ENCODE measurements around the gene RNF166.

Gene RNF166

GRCh38 chr16:88739977-88740726, 33.9 kb upstream of the RNF166 start:
- Histone ChIP-seq H3K4me1 (ENCODE audit: control insufficient read depth, low read depth, low read length) (no peaks in the 10 kb centered on the region), H2AK5ac (ENCODE audit: low read length) (no peak overlapping the region), H3K27ac (ENCODE audit: low read depth, low read length) (no peak overlapping the region), H3K23ac (ENCODE audit: low read length) (no peak overlapping the region), H3K4me2 (ENCODE audit: low read length) (no peak overlapping the region), H2BK5ac (ENCODE audit: low read length) (no peak overlapping the region), H3K79me2 (ENCODE audit: control insufficient read depth, insufficient read depth, low read length) (no peaks in the 10 kb centered on the region), H3K4ac (ENCODE audit: low read depth, low read length) (no peak overlapping the region), H3K36me3 (ENCODE audit: control insufficient read depth, insufficient read depth, low read length) (peaks cover 3% of the 10 kb centered on the region), H4K8ac (ENCODE audit: low read depth, low read length) (no peak overlapping the region), H3K18ac (ENCODE audit: low read length) (no peak overlapping the region), H3K56ac (ENCODE audit: low read length) (no peak overlapping the region), H2BK15ac (replicated peaks; ENCODE audit: low read depth) (no peak overlapping the region), H3K9ac (ENCODE audit: low read length) (no peak overlapping the region), H2BK120ac (ENCODE audit: low read depth, low read length) (no peak overlapping the region), H4K5ac (ENCODE audit: low read length) (no peak overlapping the region), H3K79me1 (ENCODE audit: low read length) (no peaks in the 10 kb centered on the region), H3K4me3 (ENCODE audit: low read length) (no peak overlapping the region), H3K27me3 (ENCODE audit: insufficient read depth, low read length, poor library complexity) (no peaks in the 10 kb centered on the region)
- no peak for DNase-seq
- WGBS (ENCODE audit: extremely low coverage, insufficient coverage, low lambda C conversion rate) = no CpG with 5 or more reads among the region's 33 CpGs

GRCh38 chr16:88739139-88739976, 33.1 kb upstream of the RNF166 start:
- no peak overlapping the region for H3K18ac ChIP-seq (ENCODE audit: low read length)
- no peak overlapping the region for H3K9ac ChIP-seq (ENCODE audit: low read length)
- no peaks in the 10 kb centered on the region for H3K27me3 ChIP-seq (ENCODE audit: insufficient read depth, low read length, poor library complexity)
- no peak overlapping the region for H2AK5ac ChIP-seq (ENCODE audit: low read length)
- H3K4me1 ChIP-seq (ENCODE audit: control insufficient read depth, low read depth, low read length) = no peaks in the 10 kb centered on the region
- H3K36me3 ChIP-seq (ENCODE audit: control insufficient read depth, insufficient read depth, low read length) = peaks cover 3% of the 10 kb centered on the region
- H3K23ac ChIP-seq (ENCODE audit: low read length) = no peak overlapping the region
- no peaks in the 10 kb centered on the region for H3K79me2 ChIP-seq (ENCODE audit: control insufficient read depth, insufficient read depth, low read length)
- no peaks in the 10 kb centered on the region for H3K79me1 ChIP-seq (ENCODE audit: low read length)
- H3K27ac ChIP-seq (ENCODE audit: low read depth, low read length) = no peak overlapping the region
- H4K8ac ChIP-seq (ENCODE audit: low read depth, low read length) = no peak overlapping the region
- no peak overlapping the region for H3K56ac ChIP-seq (ENCODE audit: low read length)
- no peak overlapping the region for H3K4ac ChIP-seq (ENCODE audit: low read depth, low read length)
- no peak overlapping the region for H3K4me2 ChIP-seq (ENCODE audit: low read length)
- WGBS (ENCODE audit: extremely low coverage, insufficient coverage, low lambda C conversion rate) = no CpG with 5 or more reads among the region's 22 CpGs
- no peak overlapping the region for H2BK15ac ChIP-seq (replicated peaks; ENCODE audit: low read depth)
- no peak overlapping the region for H2BK120ac ChIP-seq (ENCODE audit: low read depth, low read length)
- H3K4me3 ChIP-seq (ENCODE audit: low read length) = no peak overlapping the region
- H2BK5ac ChIP-seq (ENCODE audit: low read length) = no peak overlapping the region
- DNase-seq = no peak
- no peak overlapping the region for H4K5ac ChIP-seq (ENCODE audit: low read length)

- Histone ChIP-seq H3K9ac (ENCODE audit: low read length) (no peak overlapping the region), H3K79me2 (ENCODE audit: control insufficient read depth, insufficient read depth, low read length) (no peaks in the 10 kb centered on the region), H3K23ac (ENCODE audit: low read length) (no peak overlapping the region), H2BK120ac (ENCODE audit: low read depth, low read length) (no peak overlapping the region), H3K56ac (ENCODE audit: low read length) (no peak overlapping the region), H3K79me1 (ENCODE audit: low read length) (no peaks in the 10 kb centered on the region), H2BK5ac (ENCODE audit: low read length) (no peak overlapping the region), H3K18ac (ENCODE audit: low read length) (no peak overlapping the region), H2AK5ac (ENCODE audit: low read length) (no peak overlapping the region), H4K5ac (ENCODE audit: low read length) (no peak overlapping the region), H3K4ac (ENCODE audit: low read depth, low read length) (no peak overlapping the region), H4K8ac (ENCODE audit: low read depth, low read length) (no peak overlapping the region), H3K27me3 (ENCODE audit: insufficient read depth, low read length, poor library complexity) (no peaks in the 10 kb centered on the region), H3K27ac (ENCODE audit: low read depth, low read length) (no peak overlapping the region), H3K4me1 (ENCODE audit: control insufficient read depth, low read depth, low read length) (no peaks in the 10 kb centered on the region), H3K4me2 (ENCODE audit: low read length) (no peak overlapping the region), H3K4me3 (ENCODE audit: low read length) (no peak overlapping the region), H2BK15ac (replicated peaks; ENCODE audit: low read depth) (no peak overlapping the region), H3K36me3 (ENCODE audit: control insufficient read depth, insufficient read depth, low read length) (peaks cover 3% of the 10 kb centered on the region)
- WGBS (ENCODE audit: extremely low coverage, insufficient coverage, low lambda C conversion rate) = no CpG with 5 or more reads among the region's 41 CpGs
- DNase-seq = no peak
These were observed 32.2 kb upstream of the RNF166 start for GRCh38 chr16:88738151-88739084.

- Histone ChIP-seq H3K18ac (ENCODE audit: low read length) (no peak overlapping the region), H3K79me1 (ENCODE audit: low read length) (no peaks in the 10 kb centered on the region), H3K56ac (ENCODE audit: low read length) (no peak overlapping the region), H3K27ac (ENCODE audit: low read depth, low read length) (no peak overlapping the region), H4K5ac (ENCODE audit: low read length) (no peak overlapping the region), H3K23ac (ENCODE audit: low read length) (no peak overlapping the region), H2BK120ac (ENCODE audit: low read depth, low read length) (no peak overlapping the region), H3K4ac (ENCODE audit: low read depth, low read length) (no peak overlapping the region), H4K8ac (ENCODE audit: low read depth, low read length) (no peak overlapping the region), H3K36me3 (ENCODE audit: control insufficient read depth, insufficient read depth, low read length) (peaks cover 3% of the 10 kb centered on the region), H3K79me2 (ENCODE audit: control insufficient read depth, insufficient read depth, low read length) (no peaks in the 10 kb centered on the region), H3K4me1 (ENCODE audit: control insufficient read depth, low read depth, low read length) (no peaks in the 10 kb centered on the region), H3K9ac (ENCODE audit: low read length) (no peak overlapping the region), H2BK15ac (replicated peaks; ENCODE audit: low read depth) (no peak overlapping the region), H3K27me3 (ENCODE audit: insufficient read depth, low read length, poor library complexity) (no peaks in the 10 kb centered on the region), H3K4me3 (ENCODE audit: low read length) (no peak overlapping the region), H3K4me2 (ENCODE audit: low read length) (no peak overlapping the region), H2BK5ac (ENCODE audit: low read length) (no peak overlapping the region), H2AK5ac (ENCODE audit: low read length) (no peak overlapping the region)
- peak; percentile 77 for DNase-seq
- WGBS (ENCODE audit: extremely low coverage, insufficient coverage, low lambda C conversion rate) = no CpG with 5 or more reads among the region's 54 CpGs
These were observed 31.3 kb upstream of the RNF166 start for GRCh38 chr16:88737298-88738150.

- Histone ChIP-seq H2BK120ac (ENCODE audit: low read depth, low read length) (no peak overlapping the region), H3K79me1 (ENCODE audit: low read length) (no peaks in the 10 kb centered on the region), H3K23ac (ENCODE audit: low read length) (no peak overlapping the region), H3K9ac (ENCODE audit: low read length) (no peak overlapping the region), H4K5ac (ENCODE audit: low read length) (no peak overlapping the region), H3K36me3 (ENCODE audit: control insufficient read depth, insufficient read depth, low read length) (peaks cover 3% of the 10 kb centered on the region), H3K56ac (ENCODE audit: low read length) (no peak overlapping the region), H2AK5ac (ENCODE audit: low read length) (no peak overlapping the region), H3K4me2 (ENCODE audit: low read length) (no peak overlapping the region), H2BK15ac (replicated peaks; ENCODE audit: low read depth) (no peak overlapping the region), H3K4ac (ENCODE audit: low read depth, low read length) (no peak overlapping the region), H3K27me3 (ENCODE audit: insufficient read depth, low read length, poor library complexity) (no peaks in the 10 kb centered on the region), H2BK5ac (ENCODE audit: low read length) (no peak overlapping the region), H3K18ac (ENCODE audit: low read length) (no peak overlapping the region), H3K4me1 (ENCODE audit: control insufficient read depth, low read depth, low read length) (no peaks in the 10 kb centered on the region), H3K4me3 (ENCODE audit: low read length) (no peak overlapping the region), H4K8ac (ENCODE audit: low read depth, low read length) (no peak overlapping the region), H3K27ac (ENCODE audit: low read depth, low read length) (no peak overlapping the region), H3K79me2 (ENCODE audit: control insufficient read depth, insufficient read depth, low read length) (no peaks in the 10 kb centered on the region)
- no peak for DNase-seq
- WGBS (ENCODE audit: extremely low coverage, insufficient coverage, low lambda C conversion rate) = no CpG with 5 or more reads among the region's 21 CpGs
These were observed 30.3 kb upstream of the RNF166 start for GRCh38 chr16:88736496-88736895.
